ENCODE measurements around the gene METAP1.
"Not testable (repeated sequence)": the region's sequence is repeated elsewhere in the genome, so short reads cannot be mapped to it uniquely, and the experiment has no call there.

METAP1 gene

GRCh38 chr4:98996765-98997068, 1.2 kb downstream of the METAP1 start:
- no peak overlapping the region for H3K27ac ChIP-seq (ENCODE audit: insufficient read depth, low read depth, low read length, poor library complexity, severe bottlenecking)
- H3K36me3 ChIP-seq (ENCODE audit: control insufficient read depth, insufficient read depth, low read length) = no peaks in the 10 kb centered on the region
- peak overlapping the region; percentile 83 for H3K4me3 ChIP-seq (ENCODE audit: insufficient read depth, low read depth, low read length)
- H3K9me3 ChIP-seq (ENCODE audit: control insufficient read depth, low read length) = no peaks in the 10 kb centered on the region
- WGBS, 2 experiments = 11 to 28% methylated on average over 4 to 5 of the region's 5 CpGs
- H3K27me3 ChIP-seq (ENCODE audit: control insufficient read depth, insufficient read depth, low read length, poor library complexity, severe bottlenecking) = no peaks in the 10 kb centered on the region
- no peaks in the 10 kb centered on the region for H3K4me1 ChIP-seq (ENCODE audit: control insufficient read depth, insufficient read depth, low read length)

DNA sequence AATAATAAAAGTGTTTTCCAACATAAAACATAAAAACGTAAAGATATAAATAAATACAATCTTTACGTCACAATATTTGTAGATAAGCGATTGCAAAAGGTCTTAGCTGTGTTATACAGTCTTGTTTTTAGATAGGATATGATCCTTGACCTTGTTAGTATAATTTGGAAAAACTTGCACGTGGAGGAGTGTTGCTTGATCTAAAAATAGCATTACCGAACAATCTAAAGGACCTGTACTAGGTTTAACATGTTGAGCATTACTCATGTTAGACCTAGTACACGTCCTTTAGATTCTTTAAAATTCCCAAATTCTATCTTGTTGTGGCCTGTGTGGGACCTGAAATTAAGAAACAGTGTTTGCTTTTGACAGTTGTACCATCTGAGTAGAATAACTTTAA, 1.6 kb downstream of the METAP1 start:
- Histone ChIP-seq H3K4me1 (ENCODE audit: control insufficient read depth, insufficient read depth, low read length) (no peaks in the 10 kb centered on the region), H3K36me3 (ENCODE audit: control insufficient read depth, insufficient read depth, low read length) (no peaks in the 10 kb centered on the region), H3K9me3 (ENCODE audit: control insufficient read depth, low read length) (no peaks in the 10 kb centered on the region), H3K4me3 (ENCODE audit: insufficient read depth, low read depth, low read length) (no peak overlapping the region), H3K27me3 (ENCODE audit: control insufficient read depth, insufficient read depth, low read length, poor library complexity, severe bottlenecking) (no peaks in the 10 kb centered on the region), H3K27ac (ENCODE audit: insufficient read depth, low read depth, low read length, poor library complexity, severe bottlenecking) (no peak overlapping the region)
- WGBS, 2 experiments = 74 to 83% methylated on average over 4 to 5 of the region's 6 CpGs

DNA sequence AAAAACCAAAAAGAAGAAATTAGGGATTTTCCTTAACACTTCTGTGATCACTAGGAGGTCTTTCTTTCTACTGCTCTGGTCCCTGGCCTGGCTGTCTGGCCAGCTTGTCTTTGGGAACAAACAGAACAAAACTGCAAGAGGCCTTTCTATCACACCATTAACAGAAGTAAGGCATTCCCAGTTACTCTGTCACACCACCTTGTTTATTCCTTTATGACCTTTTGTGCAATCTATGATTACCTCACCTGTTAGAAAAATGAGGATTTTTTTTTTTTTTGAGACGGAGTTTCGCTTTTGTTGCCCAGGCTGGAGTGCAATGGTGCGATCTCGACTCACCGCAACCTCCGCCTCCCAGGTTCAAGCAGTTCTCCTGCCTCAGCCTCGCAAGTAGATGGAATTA, 3.0 kb downstream of the METAP1 start:
- H3K9me3 ChIP-seq (ENCODE audit: control insufficient read depth, low read length) = no peaks in the 10 kb centered on the region
- no peaks in the 10 kb centered on the region for H3K36me3 ChIP-seq (ENCODE audit: control insufficient read depth, insufficient read depth, low read length)
- 93 to 95% methylated on average over 7 of the region's 7 CpGs for WGBS, 2 experiments
- H3K4me1 ChIP-seq (ENCODE audit: control insufficient read depth, insufficient read depth, low read length) = peaks cover 6% of the 10 kb centered on the region
- no peak overlapping the region for H3K4me3 ChIP-seq (ENCODE audit: insufficient read depth, low read depth, low read length)
- no peaks in the 10 kb centered on the region for H3K27me3 ChIP-seq (ENCODE audit: control insufficient read depth, insufficient read depth, low read length, poor library complexity, severe bottlenecking)
- H3K27ac ChIP-seq (ENCODE audit: insufficient read depth, low read depth, low read length, poor library complexity, severe bottlenecking) = no peak overlapping the region

- H3K4me3 ChIP-seq (ENCODE audit: insufficient read depth, low read depth, low read length) = no peak overlapping the region
- no peaks in the 10 kb centered on the region for H3K27me3 ChIP-seq (ENCODE audit: control insufficient read depth, insufficient read depth, low read length, poor library complexity, severe bottlenecking)
- no peaks in the 10 kb centered on the region for H3K9me3 ChIP-seq (ENCODE audit: control insufficient read depth, low read length)
- H3K27ac ChIP-seq (ENCODE audit: insufficient read depth, low read depth, low read length, poor library complexity, severe bottlenecking) = no peak overlapping the region
- H3K36me3 ChIP-seq (ENCODE audit: control insufficient read depth, insufficient read depth, low read length) = no peaks in the 10 kb centered on the region
- 83 to 88% methylated on average over 2 of the region's 3 CpGs for WGBS, 2 experiments
- H3K4me1 ChIP-seq (ENCODE audit: control insufficient read depth, insufficient read depth, low read length) = peaks cover 6% of the 10 kb centered on the region
Observed at GRCh38 chr4:99002279-99002678, 6.8 kb downstream of the METAP1 start.

GRCh38 chr4:99008051-99008450, 12.5 kb downstream of the METAP1 start:
- Histone ChIP-seq H3K36me3 (ENCODE audit: control insufficient read depth, insufficient read depth, low read length) (no peaks in the 10 kb centered on the region), H3K4me3 (ENCODE audit: insufficient read depth, low read depth, low read length) (no peak overlapping the region), H3K27ac (ENCODE audit: insufficient read depth, low read depth, low read length, poor library complexity, severe bottlenecking) (no peak overlapping the region), H3K27me3 (ENCODE audit: control insufficient read depth, insufficient read depth, low read length, poor library complexity, severe bottlenecking) (no peaks in the 10 kb centered on the region), H3K4me1 (ENCODE audit: control insufficient read depth, insufficient read depth, low read length) (no peaks in the 10 kb centered on the region), H3K9me3 (ENCODE audit: control insufficient read depth, low read length) (no peaks in the 10 kb centered on the region)
- WGBS, 2 experiments = 78 to 97% methylated on average over 2 of the region's 2 CpGs

DNA sequence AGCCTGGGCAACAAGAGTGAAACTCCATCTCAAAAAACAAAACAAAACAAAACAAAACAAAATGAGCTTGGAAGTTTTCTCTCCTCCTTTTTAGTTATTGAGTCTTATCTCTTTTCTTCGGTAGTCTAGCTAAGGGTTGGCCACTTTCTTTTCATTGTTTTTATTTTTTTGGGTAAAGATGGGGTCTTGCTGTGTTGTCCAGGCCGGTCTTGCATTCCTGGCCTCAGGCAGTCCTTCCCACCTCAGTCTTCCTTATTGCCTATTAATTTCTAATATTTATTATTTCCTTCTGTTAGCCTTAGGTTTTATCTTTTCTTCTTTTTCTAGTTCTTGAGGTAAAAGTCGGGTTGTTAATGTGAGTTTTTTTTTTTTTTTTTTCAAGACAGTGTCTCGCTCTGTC, 16.4 kb downstream of the METAP1 start:
- Histone ChIP-seq H3K4me1 (ENCODE audit: control insufficient read depth, insufficient read depth, low read length) (no peaks in the 10 kb centered on the region), H3K27me3 (ENCODE audit: control insufficient read depth, insufficient read depth, low read length, poor library complexity, severe bottlenecking) (no peaks in the 10 kb centered on the region), H3K4me3 (ENCODE audit: insufficient read depth, low read depth, low read length) (no peak overlapping the region), H3K27ac (ENCODE audit: insufficient read depth, low read depth, low read length, poor library complexity, severe bottlenecking) (no peak overlapping the region), H3K36me3 (ENCODE audit: control insufficient read depth, insufficient read depth, low read length) (no peaks in the 10 kb centered on the region), H3K9me3 (ENCODE audit: control insufficient read depth, low read length) (no peaks in the 10 kb centered on the region)
- 64% methylated on average over 3 of the region's 4 CpGs for WGBS, 2 experiments

- H3K27ac ChIP-seq (ENCODE audit: insufficient read depth, low read depth, low read length, poor library complexity, severe bottlenecking) = no peak overlapping the region
- no peaks in the 10 kb centered on the region for H3K36me3 ChIP-seq (ENCODE audit: control insufficient read depth, insufficient read depth, low read length)
- no peaks in the 10 kb centered on the region for H3K27me3 ChIP-seq (ENCODE audit: control insufficient read depth, insufficient read depth, low read length, poor library complexity, severe bottlenecking)
- H3K4me1 ChIP-seq (ENCODE audit: control insufficient read depth, insufficient read depth, low read length) = no peaks in the 10 kb centered on the region
- no peak overlapping the region for H3K4me3 ChIP-seq (ENCODE audit: insufficient read depth, low read depth, low read length)
- no peaks in the 10 kb centered on the region for H3K9me3 ChIP-seq (ENCODE audit: control insufficient read depth, low read length)
- WGBS, 2 experiments = 74 to 89% methylated on average over 3 to 4 of the region's 4 CpGs
Observed at GRCh38 chr4:99013402-99013843, 17.9 kb downstream of the METAP1 start.

DNA sequence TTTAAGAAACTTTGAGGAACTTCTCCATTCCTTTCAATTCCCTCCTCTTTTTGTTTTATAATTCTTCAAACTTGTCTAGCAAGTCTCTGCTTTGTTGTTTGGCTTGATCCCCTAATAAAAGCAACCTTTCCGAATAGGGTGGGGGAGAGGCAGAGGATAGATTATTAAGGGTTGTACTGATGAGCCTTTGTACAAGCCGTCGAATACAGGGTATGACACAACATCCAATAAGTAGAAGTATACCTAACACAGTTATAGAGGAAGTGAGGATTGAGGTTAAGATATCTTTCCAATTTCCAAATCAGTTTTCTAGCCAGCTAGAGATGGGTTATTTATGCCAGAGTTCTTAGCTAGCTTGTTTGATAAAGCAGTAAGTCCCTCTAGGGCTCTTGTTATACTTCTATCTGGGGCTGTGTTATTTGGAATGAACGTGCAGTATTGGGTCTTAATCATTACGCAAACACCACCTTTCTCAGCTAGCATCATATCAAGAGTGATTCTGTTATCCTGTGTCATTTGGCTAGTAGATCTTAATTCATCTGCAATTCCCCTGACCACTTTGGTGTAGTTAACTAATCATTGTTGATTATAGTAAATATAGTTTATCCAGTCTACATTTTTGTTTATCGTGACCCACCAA, 18.5 kb downstream of the METAP1 start:
- no peak overlapping the region for H3K4me3 ChIP-seq (ENCODE audit: insufficient read depth, low read depth, low read length)
- no peaks in the 10 kb centered on the region for H3K27me3 ChIP-seq (ENCODE audit: control insufficient read depth, insufficient read depth, low read length, poor library complexity, severe bottlenecking)
- H3K27ac ChIP-seq (ENCODE audit: insufficient read depth, low read depth, low read length, poor library complexity, severe bottlenecking) = no peak overlapping the region
- H3K4me1 ChIP-seq (ENCODE audit: control insufficient read depth, insufficient read depth, low read length) = no peaks in the 10 kb centered on the region
- H3K9me3 ChIP-seq (ENCODE audit: control insufficient read depth, low read length) = no peaks in the 10 kb centered on the region
- 84 to 100% methylated on average over 1 to 6 of the region's 6 CpGs for WGBS, 2 experiments
- H3K36me3 ChIP-seq (ENCODE audit: control insufficient read depth, insufficient read depth, low read length) = peaks cover 5% of the 10 kb centered on the region

DNA sequence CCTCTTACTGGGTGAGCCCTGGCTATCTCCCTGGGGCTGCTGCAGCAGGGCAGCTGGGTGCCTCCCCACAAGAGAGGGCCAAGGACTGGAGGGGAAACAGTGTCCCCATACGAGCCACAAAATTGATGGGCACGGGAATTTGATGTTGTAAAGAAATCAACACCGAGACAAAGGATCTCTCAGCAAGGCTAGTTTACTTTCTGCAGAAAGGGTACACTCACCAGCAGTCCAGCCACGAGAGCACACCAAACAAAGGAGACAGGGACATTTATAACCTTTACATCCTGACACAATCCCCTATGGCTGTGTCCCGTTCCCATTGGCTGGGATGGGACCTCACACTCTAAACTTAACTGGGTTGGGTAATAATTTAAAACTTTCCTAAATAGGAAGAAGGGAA, 25.9 kb downstream of the METAP1 start:
- no peak overlapping the region for H3K27ac ChIP-seq (ENCODE audit: insufficient read depth, low read depth, low read length, poor library complexity, severe bottlenecking)
- H3K9me3 ChIP-seq (ENCODE audit: control insufficient read depth, low read length) = peaks cover 4% of the 10 kb centered on the region
- no peaks in the 10 kb centered on the region for H3K27me3 ChIP-seq (ENCODE audit: control insufficient read depth, insufficient read depth, low read length, poor library complexity, severe bottlenecking)
- H3K36me3 ChIP-seq (ENCODE audit: control insufficient read depth, insufficient read depth, low read length) = peaks cover 25% of the 10 kb centered on the region
- no peak overlapping the region for H3K4me3 ChIP-seq (ENCODE audit: insufficient read depth, low read depth, low read length)
- H3K4me1 ChIP-seq (ENCODE audit: control insufficient read depth, insufficient read depth, low read length) = no peaks in the 10 kb centered on the region
- 96 to 99% methylated on average over 4 to 5 of the region's 5 CpGs for WGBS, 2 experiments

DNA sequence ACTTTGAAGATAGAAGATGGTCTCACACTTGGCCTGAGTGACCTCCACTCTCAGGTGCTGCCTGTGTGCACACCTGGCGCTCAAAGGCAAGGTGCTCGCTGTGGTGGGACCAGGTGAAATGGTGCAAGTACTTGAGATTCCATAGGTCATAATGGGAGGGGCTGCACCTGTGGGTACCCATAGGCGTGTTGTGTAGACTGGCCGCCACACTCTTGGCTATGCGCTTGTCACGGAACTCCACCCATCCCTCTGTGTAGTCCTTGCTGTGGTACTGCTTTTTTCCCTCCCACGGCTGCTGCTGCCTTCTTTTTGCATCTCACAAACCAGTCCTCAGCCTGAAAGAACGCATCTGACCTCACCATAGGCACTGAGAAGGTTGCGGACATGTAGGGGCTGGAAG, 27.0 kb downstream of the METAP1 start:
- H3K27ac ChIP-seq (ENCODE audit: insufficient read depth, low read depth, low read length, poor library complexity, severe bottlenecking) = no peak overlapping the region
- 97 to 98% methylated on average over 9 of the region's 9 CpGs for WGBS, 2 experiments
- H3K36me3 ChIP-seq (ENCODE audit: control insufficient read depth, insufficient read depth, low read length) = peaks cover 25% of the 10 kb centered on the region
- peaks cover 4% of the 10 kb centered on the region for H3K9me3 ChIP-seq (ENCODE audit: control insufficient read depth, low read length)
- H3K4me3 ChIP-seq (ENCODE audit: insufficient read depth, low read depth, low read length) = peak overlapping the region; percentile 27
- no peaks in the 10 kb centered on the region for H3K27me3 ChIP-seq (ENCODE audit: control insufficient read depth, insufficient read depth, low read length, poor library complexity, severe bottlenecking)
- no peaks in the 10 kb centered on the region for H3K4me1 ChIP-seq (ENCODE audit: control insufficient read depth, insufficient read depth, low read length)

DNA sequence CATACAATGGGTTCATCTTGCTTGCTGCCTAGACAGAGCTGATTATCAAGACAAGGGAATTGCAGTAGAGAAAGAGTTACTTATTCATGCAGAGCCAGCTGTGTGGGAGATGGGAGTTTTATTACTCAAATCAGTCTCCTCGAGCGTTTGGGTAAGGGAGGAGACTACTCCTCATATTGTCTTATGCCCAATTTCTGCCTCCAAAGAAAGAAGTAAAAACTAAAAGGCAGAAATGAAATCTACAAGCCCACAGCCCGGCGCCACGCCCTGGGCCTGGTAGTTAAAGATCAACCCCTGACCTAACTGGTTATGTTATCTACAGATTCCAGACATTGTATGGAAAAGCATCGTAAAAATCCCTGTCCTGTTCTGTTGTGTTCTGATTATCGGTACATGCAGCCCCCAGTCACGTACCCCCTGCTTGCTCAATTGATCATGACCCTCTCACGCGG, 28.3 kb downstream of the METAP1 start:
- H3K36me3 ChIP-seq (ENCODE audit: control insufficient read depth, insufficient read depth, low read length) = peaks cover 22% of the 10 kb centered on the region
- not testable (repeated sequence) for H3K27me3 ChIP-seq (ENCODE audit: control insufficient read depth, insufficient read depth, low read length, poor library complexity, severe bottlenecking); H3K4me1 ChIP-seq (ENCODE audit: control insufficient read depth, insufficient read depth, low read length); H3K9me3 ChIP-seq (ENCODE audit: control insufficient read depth, low read length); H3K4me3 ChIP-seq (ENCODE audit: insufficient read depth, low read depth, low read length); H3K27ac ChIP-seq (ENCODE audit: insufficient read depth, low read depth, low read length, poor library complexity, severe bottlenecking)
- 92% methylated on average over 8 to 10 of the region's 10 CpGs for WGBS, 2 experiments
